GM23338 (cell line): Measurements from ENCODE around the gene SCCPDH. TPM values are rescaled to one million over a fixed set of nuclear protein-coding genes. Genes with fewer than 3 reads are reported as not detected.

Source experiments
- ATAC-seq: fragments of 200-7000 bp; cut with Tn5 transposase; 3 replicates; pipeline ENCODE4 v1.9.1; 2020
- DNase-seq: peaks from one replicate; pipeline ENCODE4 v3.0.0-alpha.2; 2015; ENCODE audit warnings: low spot score
- H2AFZ ChIP-seq: fragments of 200-600 bp; sonication (generic); 2 replicates; pipeline ENCODE4 v1.8.0; 2016; ENCODE audit warnings: antibody characterized with exemption, mild to moderate bottlenecking, moderate library complexity
- H3F3A ChIP-seq: fragments of 200-600 bp; sonication (generic); replicated peaks from 2 replicates; pipeline ENCODE4 v1.8.0; 2017; ENCODE audit warnings: antibody characterized with exemption, mixed run types, low read depth
- H3K27ac ChIP-seq: fragments of 200-600 bp; sonication (generic); 2 replicates; pipeline ENCODE4 v1.6.1; 2016; ENCODE audit warnings: low read depth
- H3K27me3 ChIP-seq: fragments of 200-600 bp; sonication (generic); 2 replicates; pipeline ENCODE4 v1.8.0; 2016; ENCODE audit warnings: mild to moderate bottlenecking, mixed run types, moderate library complexity; ENCODE audit not compliant: insufficient read depth
- H3K36me3 ChIP-seq: fragments of 200-600 bp; sonication (generic); 2 replicates; pipeline ENCODE4 v1.8.0; 2016; ENCODE audit warnings: mild to moderate bottlenecking; ENCODE audit not compliant: insufficient read depth
- H3K4me1 ChIP-seq: fragments of 200-600 bp; sonication (generic); 2 replicates; pipeline ENCODE4 v1.8.0; 2016; ENCODE audit warnings: mild to moderate bottlenecking, moderate library complexity; ENCODE audit not compliant: insufficient read depth
- H3K4me2 ChIP-seq: fragments of 200-600 bp; sonication (generic); 2 replicates; pipeline ENCODE4 v1.7.1; 2017; ENCODE audit warnings: mixed run types
- H3K4me3 ChIP-seq: fragments of 200-600 bp; sonication (generic); 2 replicates; pipeline ENCODE4 v1.6.1; 2016; ENCODE audit warnings: mixed run types
- H3K79me2 ChIP-seq: fragments of 200-600 bp; sonication (generic); replicated peaks from 2 replicates; pipeline ENCODE4 v1.8.0; 2017; ENCODE audit warnings: mild to moderate bottlenecking; ENCODE audit not compliant: insufficient read depth
- H3K9me2 ChIP-seq: fragments of 200-600 bp; sonication (generic); 2 replicates; pipeline ENCODE4 v1.8.0; 2017; ENCODE audit not compliant: insufficient read depth
- H4K20me1 ChIP-seq: fragments of 200-600 bp; sonication (generic); replicated peaks from 2 replicates; pipeline ENCODE4 v1.8.0; 2017; ENCODE audit warnings: mild to moderate bottlenecking; ENCODE audit not compliant: insufficient read depth
- H3K27ac Mint-ChIP-seq: 2 replicates; pipeline ENCODE4 v1.8.0; 2020; ENCODE audit warnings: inconsistent platforms, mild to moderate bottlenecking, moderate library complexity, mixed read lengths
- H3K27me3 Mint-ChIP-seq: 3 replicates; pipeline ENCODE4 v1.8.0; 2022; ENCODE audit warnings: low read depth, mild to moderate bottlenecking, moderate library complexity, mixed read lengths, inconsistent platforms; ENCODE audit not compliant: insufficient read depth, poor library complexity
- H3K36me3 Mint-ChIP-seq: 3 replicates; pipeline ENCODE4 v1.8.0; 2021; ENCODE audit warnings: low read depth, mild to moderate bottlenecking, inconsistent platforms, moderate library complexity, mixed read lengths
- H3K4me1 Mint-ChIP-seq: 3 replicates; pipeline ENCODE4 v1.8.0; 2020; ENCODE audit warnings: mild to moderate bottlenecking, inconsistent platforms, mixed read lengths
- H3K4me3 Mint-ChIP-seq: 3 replicates; pipeline ENCODE4 v1.8.0; 2021; ENCODE audit warnings: moderate library complexity, mild to moderate bottlenecking, inconsistent platforms, mixed read lengths
- H3K9me3 Mint-ChIP-seq: 3 replicates; pipeline ENCODE4 v1.8.0; 2020; ENCODE audit warnings: moderate library complexity, mild to moderate bottlenecking, inconsistent platforms, mixed read lengths
- CREB1 ChIP-seq: fragments of 250-450 bp; sonication (Bioruptor Pico); IDR thresholded peaks from 2 replicates; pipeline ENCODE4 v1.5.0; 2020; ENCODE audit warnings: low read depth, mild to moderate bottlenecking, moderate library complexity
- CTCF ChIP-seq, 2 experiments: fragments of 200-600 bp in 1 of 2; sonication (generic) in 1 of 2; conservative IDR thresholded peaks; 2 replicates each; pipeline versions ENCODE4 v1.5.1 to v1.6.1; 2016 to 2017; ENCODE audit warnings: antibody characterized with exemption in 2 of 2, low read depth in 2 of 2, mild to moderate bottlenecking in 2 of 2, moderate library complexity in 1 of 2
- ETS1 ChIP-seq: IDR thresholded peaks from 2 replicates; pipeline ENCODE4 v1.6.1; 2016; ENCODE audit warnings: antibody characterized with exemption
- EZH2 ChIP-seq: fragments of 200-600 bp; sonication (generic); IDR thresholded peaks from one replicate; pipeline ENCODE4 v1.8.0; 2017; ENCODE audit warnings: antibody characterized with exemption, mild to moderate bottlenecking, low read depth; ENCODE audit not compliant: unreplicated experiment
- EZH2phosphoT487 ChIP-seq: fragments of 200-600 bp; sonication (generic); IDR thresholded peaks from one replicate; pipeline ENCODE4 v1.8.1; 2018; ENCODE audit warnings: antibody characterized with exemption; ENCODE audit not compliant: unreplicated experiment
- JUNB ChIP-seq: IDR thresholded peaks from one replicate; pipeline ENCODE4 v1.6.1; 2016; ENCODE audit warnings: antibody characterized with exemption; ENCODE audit not compliant: unreplicated experiment
- NANOG ChIP-seq: IDR thresholded peaks from 2 replicates; pipeline ENCODE4 v1.6.1; 2016; ENCODE audit warnings: antibody characterized with exemption, borderline replicate concordance
- POLR2AphosphoS5 ChIP-seq: IDR thresholded peaks from 2 replicates; pipeline ENCODE4 v1.6.1; 2016; ENCODE audit warnings: antibody characterized with exemption, low read depth
- REST ChIP-seq: IDR thresholded peaks from one replicate; pipeline ENCODE4 v1.6.1; 2018; ENCODE audit warnings: antibody characterized with exemption; ENCODE audit not compliant: unreplicated experiment
- STAT1 ChIP-seq: IDR thresholded peaks from one replicate; pipeline ENCODE4 v1.6.1; 2016; ENCODE audit warnings: antibody characterized with exemption; ENCODE audit not compliant: unreplicated experiment
- ZNF114 ChIP-seq: fragments of 250-450 bp; sonication (Bioruptor Pico); IDR thresholded peaks from 2 replicates; pipeline ENCODE4 v1.5.0; 2020; ENCODE audit warnings: mild to moderate bottlenecking, moderate library complexity
- ZNF331 ChIP-seq: fragments of 250-450 bp; sonication (Bioruptor Pico); IDR thresholded peaks from 2 replicates; pipeline ENCODE4 v1.5.0; 2020; ENCODE audit warnings: low read depth, mild to moderate bottlenecking, moderate library complexity
- ZNF462 ChIP-seq: fragments of 250-450 bp; sonication (Bioruptor Pico); IDR thresholded peaks from 2 replicates; pipeline ENCODE4 v1.5.0; 2020; ENCODE audit warnings: mild to moderate bottlenecking, moderate library complexity
- polyA plus RNA-seq: library from polyadenylated mRNA; unstranded; fragments of >200 nt; fragmentation: Nextera tagmentation; extraction: Ambion mirVana; gene quantifications from 2 replicates; pipeline ENCODE4 v1.2.1, GENCODE V29; 2016
- total RNA-seq: library from RNA; depleted of rRNA; stranded (reverse); fragments of >200 nt; shearing (Covaris generic); gene quantifications from 2 replicates; pipeline ENCODE4 v1.2.3, GENCODE V29; 2014

SCCPDH gene
- total and polyA plus RNA-seq, 2 experiments from 2014 or later = 14.4 to 18.8 TPM

- peak overlapping the region; percentile 37; the same call in 1 of the 2 replicates for H3K4me3 ChIP-seq
- H3K27me3 Mint-ChIP-seq = peaks cover 17% of the 10 kb centered on the region
- TF ChIP-seq EZH2phosphoT487 (no peak), EZH2 (no peak), ZNF462 (CRISPR knock-in tag) (no peak), CREB1 (CRISPR knock-in tag) (0 out of 2 replicates have a peak, but pooled peaks have one; percentile 36), STAT1 (no peak), REST (no peak), ETS1 (no peak), JUNB (no peak), ZNF114 (CRISPR knock-in tag) (no peak), POLR2AphosphoS5 (no peak), ZNF331 (CRISPR knock-in tag) (no peak), CTCF (conservative IDR thresholded peaks at IDR 0.05; ENCODE audit: low read depth in 2 of 2) (peak; percentile 85 to 93), NANOG (no peak)
- peaks cover 9% of the 10 kb centered on the region for H3K36me3 Mint-ChIP-seq
- no peak overlapping the region for H3K27ac Mint-ChIP-seq
- H3K4me3 Mint-ChIP-seq = peak overlapping the region; percentile 46
- peak; percentile 86 for ATAC-seq
- H3K27ac ChIP-seq = no peak overlapping the region
- H3K4me1 ChIP-seq = no peaks in the 10 kb centered on the region
- H3K79me2 ChIP-seq = no peaks in the 10 kb centered on the region
- H3K27me3 ChIP-seq = no peaks in the 10 kb centered on the region
- H2AFZ ChIP-seq = peak overlapping the region; percentile 52; the same call in 1 of the 2 replicates
- H3K36me3 ChIP-seq = no peaks in the 10 kb centered on the region; the same call in 1 of the 2 replicates
- H4K20me1 ChIP-seq = no peaks in the 10 kb centered on the region
- no peaks in the 10 kb centered on the region; the same call in 2 of the 3 replicates for H3K4me1 Mint-ChIP-seq
- peaks cover 21% of the 10 kb centered on the region for H3K9me3 Mint-ChIP-seq
- H3K4me2 ChIP-seq = 0 out of 2 replicates have a peak overlapping the region, but pooled peaks have one; percentile 56
- peak; percentile 95 for DNase-seq
- no peaks in the 10 kb centered on the region for H3K9me2 ChIP-seq
- H3F3A ChIP-seq = no peaks in the 10 kb centered on the region
These were observed 25.0 kb upstream of the SCCPDH start for GRCh38 chr1:246699095-246699735.
